GM12878 (cell line): ENCODE results near the gene SOS1. TPM values are rescaled to one million over a fixed set of nuclear protein-coding genes. Genes with fewer than 3 reads are reported as not detected.

Experiments used
- ATAC-seq: fragments of 200-7000 bp; cut with Tn5 transposase; 3 replicates; pipeline ENCODE4 v1.9.1; 2020; ENCODE audit warnings: mild to moderate bottlenecking, moderate library complexity
- BruUV-seq: library from RNA; stranded (reverse); fragments of 400-500 nt; replicated peaks from 2 replicates; lab custom pipeline; 2021; lab: Mats Ljungman, UMichigan
- CTCF ChIA-PET: fragments of 300-600 bp; sonication (Branson Sonifier 250); formaldehyde crosslinking; extraction: SDS; loops from one replicate; lab custom pipeline; 2021; ENCODE audit warnings: inconsistent platforms; lab: Yijun Ruan, JAX
- POLR2A ChIA-PET: fragments of 350-600 bp; formaldehyde crosslinking; extraction: SDS; loops from one replicate; lab custom pipeline; 2021; ENCODE audit warnings: inconsistent platforms; lab: Charles Lee
- RAD21 ChIA-PET: fragments of 300-600 bp; sonication (Branson Sonifier 250); formaldehyde crosslinking; loops from one replicate; lab custom pipeline; 2023; ENCODE audit warnings: antibody characterized with exemption; ENCODE audit not compliant: unreplicated experiment; lab: Charles Lee
- SMC1A ChIA-PET: fragments of 300-600 bp; sonication (Branson Sonifier 250); formaldehyde crosslinking; loops from one replicate; lab custom pipeline; 2023; ENCODE audit not compliant: unreplicated experiment, uncharacterized antibody; lab: Charles Lee
- DNase-seq: peaks from one replicate; pipeline ENCODE4 v3.0.0-alpha.2; 2011; ENCODE audit warnings: low read depth, low spot score
- FAIRE-seq: peaks from 3 replicates; lab custom pipeline; 2011; peaks lifted over from hg19 to GRCh38; lab: Jason Lieb, UNC
- H2AFZ ChIP-seq: 2 replicates; pipeline ENCODE4 v1.6.0; 2011; ENCODE audit warnings: low read depth, low read length, control low read depth; ENCODE audit not compliant: control insufficient read depth
- H3K27ac ChIP-seq: 2 replicates; pipeline ENCODE4 v1.5.1; 2011; ENCODE audit warnings: control low read depth; ENCODE audit not compliant: control insufficient read depth, insufficient read depth
- H3K27me3 ChIP-seq, 2 experiments: replicated peaks in 1 of 2; 2 replicates each; pipeline versions ENCODE4 v1.6.0 to v1.6.1; 2011; ENCODE audit warnings: low read length in 1 of 2; ENCODE audit not compliant: control insufficient read depth in 2 of 2, insufficient read depth in 2 of 2
- H3K36me3 ChIP-seq, 2 experiments: 2 replicates each; pipeline ENCODE4 v1.5.1; 2011; ENCODE audit warnings: low read length in 1 of 2; ENCODE audit not compliant: control insufficient read depth in 2 of 2, insufficient read depth in 2 of 2
- H3K4me1 ChIP-seq: 2 replicates; pipeline ENCODE4 v1.6.1; 2011; ENCODE audit warnings: mild to moderate bottlenecking, low read length, moderate library complexity, mixed read lengths; ENCODE audit not compliant: control insufficient read depth, insufficient read depth
- H3K4me2 ChIP-seq: 2 replicates; pipeline ENCODE4 v1.6.0; 2011; ENCODE audit warnings: control low read depth; ENCODE audit not compliant: control insufficient read depth, insufficient read depth
- H3K4me3 ChIP-seq: fragments of 200-600 bp; sonication (generic); 2 replicates; pipeline ENCODE4 v1.5.1; 2016
- H3K79me2 ChIP-seq: 2 replicates; pipeline ENCODE4 v1.6.0; 2011; ENCODE audit warnings: low read length; ENCODE audit not compliant: control insufficient read depth, insufficient read depth
- H3K9ac ChIP-seq: 2 replicates; pipeline ENCODE4 v1.8.0; 2011; ENCODE audit warnings: low read length, control low read depth, mixed read lengths; ENCODE audit not compliant: control insufficient read depth, insufficient read depth
- H3K9me3 ChIP-seq: replicated peaks from 3 replicates; pipeline ENCODE4 v1.5.1; 2011; ENCODE audit warnings: mild to moderate bottlenecking, low read length; ENCODE audit not compliant: control insufficient read depth, insufficient read depth
- H4K20me1 ChIP-seq: 2 replicates; pipeline ENCODE4 v1.6.0; 2011; ENCODE audit not compliant: control insufficient read depth, insufficient read depth
- BRCA1 ChIP-seq: IDR thresholded peaks from 2 replicates; pipeline ENCODE4 v1.6.1; 2011; ENCODE audit warnings: low read depth, low read length, improper control_type of control experiment
- CBFB ChIP-seq: IDR thresholded peaks from 2 replicates; pipeline ENCODE4 v1.6.1; 2016; ENCODE audit warnings: antibody characterized with exemption, low read depth
- CBX5 ChIP-seq: sonication (generic); IDR thresholded peaks from 2 replicates; pipeline ENCODE4 v1.6.1; 2016; ENCODE audit warnings: low read depth, moderate library complexity, mild to moderate bottlenecking, inconsistent platforms
- CHD4 ChIP-seq: fragments of 200-600 bp; sonication (generic); IDR thresholded peaks from 2 replicates; pipeline ENCODE4 v1.6.1; 2016; ENCODE audit warnings: mild to moderate bottlenecking
- EGR1 ChIP-seq, 2 experiments: IDR thresholded peaks; 1 replicate in 1 of 2; 2 replicates in 1 of 2; pipeline ENCODE4 v1.6.1; 2011 to 2012; ENCODE audit warnings: low read depth in 2 of 2, low read length in 2 of 2, borderline replicate concordance in 1 of 2, mild to moderate bottlenecking in 1 of 2, moderate library complexity in 1 of 2
- EZH2 ChIP-seq: IDR thresholded peaks from 2 replicates; pipeline ENCODE4 v1.6.1; 2012; ENCODE audit warnings: low read depth, mild to moderate bottlenecking, control low read depth, inconsistent platforms, low read length, borderline replicate concordance; ENCODE audit not compliant: control insufficient read depth
- FOXK2 ChIP-seq: fragments of 450-650 bp; IDR thresholded peaks from 2 replicates; pipeline ENCODE4 v1.6.1; 2017; ENCODE audit warnings: mild to moderate bottlenecking, moderate library complexity
- GATAD2B ChIP-seq: fragments of 450-650 bp; conservative IDR thresholded peaks from 2 replicates; pipeline ENCODE4 v1.6.1; 2017; ENCODE audit warnings: low read depth, mild to moderate bottlenecking, moderate library complexity
- HDAC2 ChIP-seq: fragments of 200-600 bp; sonication (generic); IDR thresholded peaks from 2 replicates; pipeline ENCODE4 v1.6.1; 2017
- IRF4 ChIP-seq: IDR thresholded peaks from 2 replicates; pipeline ENCODE4 v1.6.1; 2011; ENCODE audit warnings: low read depth, low read length
- MTA2 ChIP-seq: fragments of 450-650 bp; IDR thresholded peaks from 2 replicates; pipeline ENCODE4 v1.6.1; 2016; ENCODE audit warnings: low read depth, mild to moderate bottlenecking, moderate library complexity
- NBN ChIP-seq: fragments of 450-650 bp; IDR thresholded peaks from 2 replicates; pipeline ENCODE4 v1.6.1; 2016
- NR2C2 ChIP-seq: IDR thresholded peaks from 2 replicates; pipeline ENCODE4 v1.6.1; 2011; ENCODE audit warnings: borderline replicate concordance, low read depth; ENCODE audit not compliant: control insufficient read depth, insufficient read length
- POU2F2 ChIP-seq: IDR thresholded peaks from 3 replicates; pipeline ENCODE4 v1.6.1; 2011; ENCODE audit warnings: low read depth, mild to moderate bottlenecking, low read length, borderline replicate concordance
- RELA ChIP-seq: fragments of 450-650 bp; IDR thresholded peaks from 2 replicates; pipeline ENCODE4 v1.8.0; 2014; ENCODE audit warnings: borderline replicate concordance; ENCODE audit not compliant: partially characterized antibody
- RFX5 ChIP-seq: IDR thresholded peaks from 2 replicates; pipeline ENCODE4 v1.6.1; 2011; ENCODE audit warnings: low read depth, low read length, improper control_type of control experiment
- SIN3A ChIP-seq: IDR thresholded peaks from 2 replicates; pipeline ENCODE4 v1.6.1; 2012; ENCODE audit warnings: low read depth, low read length, improper control_type of control experiment
- SREBF2 ChIP-seq: IDR thresholded peaks from 2 replicates; pipeline ENCODE4 v1.6.1; 2012; ENCODE audit warnings: mild to moderate bottlenecking, low read length
- TCF3 ChIP-seq: IDR thresholded peaks from 2 replicates; pipeline ENCODE4 v1.6.1; 2012; ENCODE audit warnings: low read depth, mild to moderate bottlenecking, low read length, borderline replicate concordance; ENCODE audit not compliant: insufficient read depth
- ZZZ3 ChIP-seq: IDR thresholded peaks from 2 replicates; pipeline ENCODE4 v1.6.1; 2011; ENCODE audit warnings: low read depth; ENCODE audit not compliant: control insufficient read depth, insufficient read length
- WGBS: methylation state at CpG from one replicate; pipeline ENCODE4 v1.1.6; 2016; ENCODE audit warnings: low lambda C conversion rate; ENCODE audit not compliant: insufficient replicate concordance, insufficient coverage; ENCODE audit errors: missing lambda C conversion rate; 5-methylcytosine and 5-hydroxymethylcytosine counted together
- in situ Hi-C: fragments of 300-500 bp; cut with MboI; formaldehyde crosslinking; loops from 9 replicates; pipeline ENCODE4 v1.14.3; 2018; ENCODE audit warnings: mixed read lengths
- intact Hi-C: fragments of 100-400 bp; cut with micrococcal nuclease; formaldehyde crosslinking; loops from one replicate; pipeline ENCODE4 v1.14.2; 2022; ENCODE audit not compliant: unreplicated experiment
- polyA plus RNA-seq, 11 experiments: library from polyadenylated mRNA; depleted of rRNA in 4 of 11; unstranded in 6 of 11; stranded (reverse) in 5 of 11; fragments of >200 nt; fragmentation: Nextera tagmentation in 4 of 11; fragmentation: Illumina TruSeq in 1 of 11; extraction: Ambion mirVana in 4 of 11; extraction: Trizol in 1 of 11; gene quantifications; 1 replicate in 1 of 11; 2 replicates in 10 of 11; pipeline versions ENCODE4 v1.2.1 to v1.2.3, GENCODE V29; 2011 to 2016; ENCODE audit warnings: inconsistent platforms in 2 of 11, missing spikeins in 2 of 11, low read depth in 1 of 11
- total RNA-seq, 4 experiments: library from RNA; depleted of rRNA in 3 of 4; stranded (reverse); fragments of >200 nt in 3 of 4; fragmentation: Illumina TruSeq in 1 of 4; extraction: Trizol in 1 of 4; gene quantifications; 2 replicates each; pipeline versions ENCODE4 v1.2.1 to v1.2.3, GENCODE V29; 2013 to 2021
- TF ChIP-seq, protein P1 (sequence below): fragments of 450-650 bp; formaldehyde crosslinking; IDR thresholded peaks from 2 replicates; pipeline ENCODE4 v1.5.0; 2022; ENCODE audit warnings: mild to moderate bottlenecking, missing genetic modification characterization
- TF ChIP-seq, protein P2 (sequence below): fragments of 450-650 bp; IDR thresholded peaks from 2 replicates; pipeline ENCODE4 v1.6.1; 2017; ENCODE audit warnings: low read depth, mild to moderate bottlenecking, moderate library complexity

SOS1 gene
- total and polyA plus RNA-seq, 10 of the 15 experiments (the other 5 are each of a cell fraction or from before 2014, with no cell fraction given): 2.1 to 24.1 (median 8.5) TPM

DNA sequence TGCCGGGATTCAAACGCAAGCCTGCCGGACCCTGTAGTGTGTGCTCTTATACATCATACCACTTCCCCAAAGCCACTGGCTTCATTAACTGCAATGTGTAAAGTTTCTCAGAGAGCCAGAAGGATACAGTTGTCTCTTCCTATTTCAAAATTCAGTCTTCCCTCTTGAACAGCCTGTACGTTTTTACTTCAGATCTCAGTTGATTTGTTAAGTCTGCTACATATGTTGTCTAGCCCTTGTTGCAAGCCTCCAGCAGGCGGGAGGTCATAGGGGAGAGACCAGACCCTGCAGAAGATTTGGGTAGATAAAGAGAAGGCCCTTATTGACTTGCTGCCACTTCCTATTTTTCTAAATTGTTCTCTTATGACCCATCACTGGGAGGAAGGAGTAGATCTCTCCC lies 174.9 kb downstream of the SOS1 start (continued):
- TF ChIP-seq, protein P1, sequence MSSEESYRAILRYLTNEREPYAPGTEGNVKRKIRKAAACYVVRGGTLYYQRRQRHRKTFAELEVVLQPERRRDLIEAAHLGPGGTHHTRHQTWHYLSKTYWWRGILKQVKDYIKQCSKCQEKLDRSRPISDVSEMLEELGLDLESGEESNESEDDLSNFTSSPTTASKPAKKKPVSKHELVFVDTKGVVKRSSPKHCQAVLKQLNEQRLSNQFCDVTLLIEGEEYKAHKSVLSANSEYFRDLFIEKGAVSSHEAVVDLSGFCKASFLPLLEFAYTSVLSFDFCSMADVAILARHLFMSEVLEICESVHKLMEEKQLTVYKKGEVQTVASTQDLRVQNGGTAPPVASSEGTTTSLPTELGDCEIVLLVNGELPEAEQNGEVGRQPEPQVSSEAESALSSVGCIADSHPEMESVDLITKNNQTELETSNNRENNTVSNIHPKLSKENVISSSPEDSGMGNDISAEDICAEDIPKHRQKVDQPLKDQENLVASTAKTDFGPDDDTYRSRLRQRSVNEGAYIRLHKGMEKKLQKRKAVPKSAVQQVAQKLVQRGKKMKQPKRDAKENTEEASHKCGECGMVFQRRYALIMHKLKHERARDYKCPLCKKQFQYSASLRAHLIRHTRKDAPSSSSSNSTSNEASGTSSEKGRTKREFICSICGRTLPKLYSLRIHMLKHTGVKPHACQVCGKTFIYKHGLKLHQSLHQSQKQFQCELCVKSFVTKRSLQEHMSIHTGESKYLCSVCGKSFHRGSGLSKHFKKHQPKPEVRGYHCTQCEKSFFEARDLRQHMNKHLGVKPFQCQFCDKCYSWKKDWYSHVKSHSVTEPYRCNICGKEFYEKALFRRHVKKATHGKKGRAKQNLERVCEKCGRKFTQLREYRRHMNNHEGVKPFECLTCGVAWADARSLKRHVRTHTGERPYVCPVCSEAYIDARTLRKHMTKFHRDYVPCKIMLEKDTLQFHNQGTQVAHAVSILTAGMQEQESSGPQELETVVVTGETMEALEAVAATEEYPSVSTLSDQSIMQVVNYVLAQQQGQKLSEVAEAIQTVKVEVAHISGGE (CRISPR knock-in tag): no peak
- TF ChIP-seq TCF3: no peak
- no peak for TF ChIP-seq GATAD2B
- no peak for TF ChIP-seq NBN
- TF ChIP-seq CBFB: no peak

DNA sequence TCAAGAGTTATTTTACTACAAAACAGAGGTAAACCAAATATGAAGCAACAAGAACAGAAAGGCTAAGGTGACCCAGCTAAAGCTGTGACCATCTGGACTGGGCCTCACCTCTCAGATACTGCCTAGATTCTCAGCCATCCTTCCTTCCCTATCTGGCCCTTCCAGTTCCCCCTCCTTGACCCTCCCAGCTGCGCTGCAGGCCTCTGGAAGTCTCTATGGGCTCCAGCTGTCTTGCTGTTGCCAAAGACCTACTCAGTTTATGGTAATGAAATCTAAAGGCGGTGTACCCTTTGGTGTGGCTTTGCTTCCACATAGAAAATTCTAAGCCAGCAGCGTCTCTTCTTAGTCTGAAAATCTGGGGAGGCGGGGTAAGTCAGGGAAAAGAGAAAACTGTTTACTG lies 175.5 kb downstream of the SOS1 start:
- FAIRE-seq: no peak
- Histone ChIP-seq H3K79me2 (no peaks in the 10 kb centered on the region), H3K4me2 (no peak overlapping the region), H3K4me3 (no peak overlapping the region), H3K9me3 (no peaks in the 10 kb centered on the region), H3K4me1 (no peaks in the 10 kb centered on the region), H2AFZ (no peak overlapping the region), H3K27me3 (no peaks in the 10 kb centered on the region), H3K36me3 (no peaks in the 10 kb centered on the region), H3K9ac (no peak overlapping the region), H3K27ac (no peak overlapping the region), H4K20me1 (no peaks in the 10 kb centered on the region)
- POLR2A ChIA-PET: no interaction called here
- CTCF ChIA-PET: interaction anchor here (0.9 to 7.8 kb wide), 3 partner anchors 115 to 283 kb away, joined by 3 to 319 read pairs (median 57); no protein-coding TSS in a partner anchor
- in situ Hi-C loops (loop anchor here (5.0 kb wide), 1 partner anchor 282 kb away; no protein-coding TSS in a partner anchor), intact Hi-C loops (loop anchor here (5.0 kb wide), 1 partner anchor 112 kb away; no protein-coding TSS in a partner anchor)
- 68% methylated on average over 4 of the region's 4 CpGs for WGBS
- RAD21 ChIA-PET: interaction anchor here (0.6 to 6.8 kb wide), 2 partner anchors 282 to 577 kb away, joined by 3 to 160 read pairs; no protein-coding TSS in a partner anchor
- SMC1A ChIA-PET: interaction anchor here (5.8 kb wide), 1 partner anchor 283 kb away, joined by 145 read pairs; no protein-coding TSS in a partner anchor
- TF ChIP-seq SIN3A (no peak), ZZZ3 (no peak), NR2C2 (no peak), MTA2 (no peak), HDAC2 (no peak), CBX5 (no peak), IRF4 (no peak), RELA (no peak), RFX5 (no peak), CHD4 (no peak), BRCA1 (no peak), FOXK2 (no peak), EGR1 (IDR thresholded peaks at IDR 0.05; ENCODE audit: borderline replicate concordance in 1 of 2, low read depth in 2 of 2, low read length in 2 of 2) (no peak), POU2F2 (no peak), EZH2 (no peak), SREBF2 (no peak)
- TF ChIP-seq, protein P2, sequence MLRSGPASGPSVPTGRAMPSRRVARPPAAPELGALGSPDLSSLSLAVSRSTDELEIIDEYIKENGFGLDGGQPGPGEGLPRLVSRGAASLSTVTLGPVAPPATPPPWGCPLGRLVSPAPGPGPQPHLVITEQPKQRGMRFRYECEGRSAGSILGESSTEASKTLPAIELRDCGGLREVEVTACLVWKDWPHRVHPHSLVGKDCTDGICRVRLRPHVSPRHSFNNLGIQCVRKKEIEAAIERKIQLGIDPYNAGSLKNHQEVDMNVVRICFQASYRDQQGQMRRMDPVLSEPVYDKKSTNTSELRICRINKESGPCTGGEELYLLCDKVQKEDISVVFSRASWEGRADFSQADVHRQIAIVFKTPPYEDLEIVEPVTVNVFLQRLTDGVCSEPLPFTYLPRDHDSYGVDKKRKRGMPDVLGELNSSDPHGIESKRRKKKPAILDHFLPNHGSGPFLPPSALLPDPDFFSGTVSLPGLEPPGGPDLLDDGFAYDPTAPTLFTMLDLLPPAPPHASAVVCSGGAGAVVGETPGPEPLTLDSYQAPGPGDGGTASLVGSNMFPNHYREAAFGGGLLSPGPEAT: no peak
- no peak for DNase-seq
- BruUV-seq: no TSS peak
- no peak for ATAC-seq
